CD4-positive, CD25-positive, alpha-beta regulatory T cell (primary cell): ENCODE measurements around the gene IGF1R. TPM values are rescaled to one million over a fixed set of nuclear protein-coding genes. Genes with fewer than 3 reads are reported as not detected.

ENCODE experiments used
- ATAC-seq, 2 donors: fragments of 150-1000 bp; cut with Tn5 transposase; one replicate each; pipeline ENCODE4 v1.10.0; 2021; ENCODE audit warnings: low read depth in 2 of 2, moderate number of reproducible peaks in 2 of 2, moderate library complexity in 1 of 2
- DNase-seq, 3 donors: peaks; one replicate each; pipeline versions ENCODE4 v3.0.0 to v3.0.0-alpha.2; 2012 to 2022; ENCODE audit warnings: mixed read lengths in 1 of 3
- H3K27ac ChIP-seq: one replicate; pipeline ENCODE4 v1.7.0; 2013; ENCODE audit warnings: mild to moderate bottlenecking, low read length; ENCODE audit not compliant: insufficient read depth, poor library complexity, severe bottlenecking
- H3K27me3 ChIP-seq: one replicate; pipeline ENCODE4 v1.7.0; 2013; ENCODE audit warnings: low read length; ENCODE audit not compliant: control insufficient read depth, insufficient read depth
- H3K36me3 ChIP-seq: one replicate; pipeline ENCODE4 v1.7.0; 2013; ENCODE audit warnings: mild to moderate bottlenecking, low read length, moderate library complexity; ENCODE audit not compliant: control insufficient read depth, insufficient read depth
- H3K4me1 ChIP-seq: 2 replicates; pipeline ENCODE4 v1.7.0; 2013; ENCODE audit warnings: mild to moderate bottlenecking, low read length; ENCODE audit not compliant: insufficient read depth, control insufficient read depth, poor library complexity, severe bottlenecking
- H3K4me3 ChIP-seq: one replicate; pipeline ENCODE4 v1.7.0; 2013; ENCODE audit warnings: low read depth, mild to moderate bottlenecking, low read length, moderate library complexity
- H3K9me3 ChIP-seq, 2 experiments: 1 replicate in 1 of 2; 2 replicates in 1 of 2; pipeline ENCODE4 v1.7.0; 2013; ENCODE audit warnings: low read length in 2 of 2, mild to moderate bottlenecking in 1 of 2, moderate library complexity in 1 of 2; ENCODE audit not compliant: control insufficient read depth in 2 of 2
- H3K27ac Mint-ChIP-seq, 3 donors: one replicate each; pipeline ENCODE4 v1.8.0; 2020 to 2022; ENCODE audit warnings: mild to moderate bottlenecking in 3 of 3, mixed read lengths in 3 of 3, moderate library complexity in 2 of 3
- H3K27me3 Mint-ChIP-seq: one replicate; pipeline ENCODE4 v1.8.0; 2022; ENCODE audit warnings: mild to moderate bottlenecking, mixed read lengths
- H3K36me3 Mint-ChIP-seq: one replicate; pipeline ENCODE4 v1.8.0; 2020; ENCODE audit warnings: mixed read lengths
- H3K4me1 Mint-ChIP-seq, 4 donors: one replicate each; pipeline ENCODE4 v1.8.0; 2020 to 2022; ENCODE audit warnings: mixed read lengths in 4 of 4, mild to moderate bottlenecking in 1 of 4
- H3K4me3 Mint-ChIP-seq, 4 donors: one replicate each; pipeline ENCODE4 v1.8.0; 2020 to 2022; ENCODE audit warnings: mild to moderate bottlenecking in 4 of 4, mixed read lengths in 4 of 4, moderate library complexity in 3 of 4
- H3K9me3 Mint-ChIP-seq, 7 donors: one replicate each; pipeline ENCODE4 v1.8.0; 2020 to 2022; ENCODE audit warnings: mixed read lengths in 7 of 7, mild to moderate bottlenecking in 3 of 7, moderate library complexity in 2 of 7
- polyA plus RNA-seq, 4 donors: library from polyadenylated mRNA; unstranded; fragments of 300-500 nt; fragmentation: Illumina TruSeq; gene quantifications; one replicate each; pipeline ENCODE4 v1.2.3, GENCODE V29; 2021
- total RNA-seq: library from RNA; stranded (reverse); gene quantifications from one replicate; pipeline ENCODE4 v1.2.3, GENCODE V29; 2022

The IGF1R gene
- total and polyA plus RNA-seq, 5 donors from 2014 or later, result 1.6 to 14.2 (median 3.6) TPM

DNA sequence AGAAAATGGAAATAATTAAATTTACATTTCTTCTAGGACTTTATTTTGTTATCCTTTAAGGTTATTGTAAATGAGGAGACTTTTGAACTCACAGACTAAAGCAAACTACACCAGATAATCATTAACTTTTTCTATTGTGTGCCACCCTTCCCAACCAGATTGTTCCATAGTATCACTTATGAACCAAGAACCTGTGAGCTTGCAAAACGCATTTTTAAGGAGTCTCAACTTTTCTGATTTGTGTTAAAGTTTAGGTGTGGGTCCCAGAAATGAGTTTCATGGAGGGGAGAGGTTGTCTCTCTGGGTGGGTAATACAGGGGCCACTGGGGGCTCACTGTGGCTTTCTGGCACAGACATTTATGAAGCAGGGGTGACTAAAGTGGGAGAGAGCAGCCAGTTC lies 75.7 kb downstream of the IGF1R start:
- Histone ChIP-seq H3K27ac (no peak overlapping the region), H3K9me3 (no peaks in the 10 kb centered on the region), H3K4me3 (no peak overlapping the region), H3K27me3 (no peaks in the 10 kb centered on the region), H3K36me3 (no peaks in the 10 kb centered on the region), H3K4me1 (no peaks in the 10 kb centered on the region)
- H3K9me3 Mint-ChIP-seq, result no peaks in the 10 kb centered on the region
- no peak for DNase-seq
- no peak for ATAC-seq
- H3K27ac Mint-ChIP-seq, result no peak overlapping the region
- H3K4me1 Mint-ChIP-seq, result peaks cover 0 to 84% (median 21%) of the 10 kb centered on the region in 4 donors
- no peak overlapping the region for H3K4me3 Mint-ChIP-seq
- H3K36me3 Mint-ChIP-seq, result peaks cover 6% of the 10 kb centered on the region
- H3K27me3 Mint-ChIP-seq, result no peaks in the 10 kb centered on the region

GRCh38 chr15:98724494-98724893 lies 76.2 kb downstream of the IGF1R start:
- Mint-ChIP-seq H3K27ac (peak overlapping the region in 1 of 3 donors; percentile 75), H3K36me3 (peaks cover 6% of the 10 kb centered on the region), H3K4me3 (no peak overlapping the region), H3K9me3 (no peaks in the 10 kb centered on the region), H3K27me3 (no peaks in the 10 kb centered on the region), H3K4me1 (peaks cover 0 to 84% (median 22%) of the 10 kb centered on the region in 4 donors)
- no peak overlapping the region for H3K27ac ChIP-seq
- no peaks in the 10 kb centered on the region for H3K4me1 ChIP-seq
- DNase-seq (no peak), ATAC-seq (no peak)
- no peaks in the 10 kb centered on the region for H3K36me3 ChIP-seq
- no peaks in the 10 kb centered on the region for H3K27me3 ChIP-seq
- H3K4me3 ChIP-seq, result no peak overlapping the region
- no peaks in the 10 kb centered on the region for H3K9me3 ChIP-seq

DNA sequence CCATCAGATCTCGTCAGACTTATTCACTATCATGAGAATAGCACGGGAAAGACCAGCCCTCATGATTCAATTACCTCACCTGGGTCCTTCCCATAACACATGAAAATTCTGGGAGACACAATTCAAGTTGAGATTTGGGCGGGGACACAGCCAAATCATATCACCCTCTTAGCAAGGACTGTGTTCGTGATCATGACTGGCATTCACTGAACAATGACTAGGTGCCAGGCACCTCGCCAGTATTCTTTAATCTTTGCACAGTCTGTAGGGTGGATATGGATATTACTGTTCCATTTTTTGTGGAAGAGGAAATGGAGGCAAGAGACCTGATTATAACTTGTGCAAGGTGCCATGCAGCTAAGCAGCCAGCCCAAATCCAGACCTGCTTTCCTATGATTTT lies 77.5 kb downstream of the IGF1R start:
- no peak for DNase-seq
- H3K4me3 ChIP-seq, result no peak overlapping the region
- Mint-ChIP-seq H3K4me1 (peaks cover 0 to 80% (median 20%) of the 10 kb centered on the region in 4 donors), H3K4me3 (peak overlapping the region in 1 of 4 donors; percentile 26), H3K27me3 (no peaks in the 10 kb centered on the region), H3K9me3 (no peaks in the 10 kb centered on the region), H3K27ac (peak overlapping the region in 2 of 3 donors; percentile 20 to 60), H3K36me3 (peaks cover 6% of the 10 kb centered on the region)
- ATAC-seq, result no peak
- H3K36me3 ChIP-seq, result no peaks in the 10 kb centered on the region
- no peak overlapping the region for H3K27ac ChIP-seq
- H3K9me3 ChIP-seq, result no peaks in the 10 kb centered on the region
- H3K4me1 ChIP-seq, result no peaks in the 10 kb centered on the region
- no peaks in the 10 kb centered on the region for H3K27me3 ChIP-seq

DNA sequence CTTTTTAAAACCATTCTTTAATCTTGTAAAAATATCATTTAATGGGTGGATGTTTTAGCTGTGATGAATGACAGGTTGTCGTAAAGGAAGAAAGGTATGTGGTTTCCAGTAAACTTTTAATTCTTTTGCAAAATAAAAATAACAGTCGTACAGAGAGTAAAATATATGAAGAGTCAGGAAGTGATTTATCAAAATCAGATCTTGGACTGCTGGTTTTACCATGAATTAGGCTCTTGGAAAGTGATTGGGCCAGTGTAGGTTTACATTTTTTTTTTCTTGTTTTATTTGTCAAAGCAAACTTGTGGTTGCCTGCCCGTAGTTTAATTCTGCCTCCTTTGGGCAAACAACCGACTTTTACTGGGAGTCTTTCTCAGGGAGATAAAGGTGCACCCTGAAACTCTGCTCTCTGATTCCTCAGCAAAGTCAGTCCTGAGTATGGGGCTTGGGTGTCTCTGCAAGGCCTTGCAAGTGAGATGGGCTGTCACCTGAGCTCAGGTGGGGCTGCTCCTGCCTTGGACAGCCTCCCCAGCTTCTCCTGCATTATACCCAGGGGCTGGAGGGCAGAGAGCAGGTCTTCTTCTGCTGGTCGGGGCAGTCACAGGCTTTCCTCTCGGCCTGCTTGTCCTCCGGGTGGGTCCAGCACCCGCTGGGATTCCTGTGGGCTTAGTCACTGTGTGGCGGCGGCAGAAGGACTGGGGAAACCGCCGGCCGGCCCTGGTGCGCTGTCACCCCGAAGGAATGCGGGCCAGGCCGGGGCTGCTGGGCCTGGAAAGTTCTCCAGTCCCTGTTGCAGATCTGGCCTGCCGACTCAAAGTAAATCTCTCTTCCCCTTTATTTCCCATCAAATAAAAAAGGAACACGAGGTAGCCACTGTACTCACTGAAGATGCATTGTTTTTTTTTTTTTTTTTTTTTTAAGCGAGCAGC lies 79.0 kb downstream of the IGF1R start:
- Mint-ChIP-seq H3K27me3 (no peaks in the 10 kb centered on the region), H3K36me3 (peaks cover 6% of the 10 kb centered on the region), H3K27ac (peak overlapping the region in 1 of 3 donors; percentile 34), H3K4me1 (peaks cover 0 to 64% (median 16%) of the 10 kb centered on the region in 4 donors), H3K4me3 (no peak overlapping the region), H3K9me3 (no peaks in the 10 kb centered on the region)
- no peaks in the 10 kb centered on the region for H3K27me3 ChIP-seq
- no peaks in the 10 kb centered on the region for H3K36me3 ChIP-seq
- no peak overlapping the region for H3K27ac ChIP-seq
- H3K9me3 ChIP-seq, result no peaks in the 10 kb centered on the region
- DNase-seq (no peak), ATAC-seq (no peak)
- no peak overlapping the region for H3K4me3 ChIP-seq
- H3K4me1 ChIP-seq, result no peaks in the 10 kb centered on the region

GRCh38 chr15:98728082-98728810 lies 79.9 kb downstream of the IGF1R start:
- Mint-ChIP-seq H3K27ac (peak overlapping the region in 1 of 3 donors; percentile 23), H3K4me1 (peaks cover 0 to 57% (median 16%) of the 10 kb centered on the region in 4 donors)

GRCh38 chr15:98728811-98729160 lies 80.4 kb downstream of the IGF1R start:
- no peak for ATAC-seq
- no peaks in the 10 kb centered on the region for H3K9me3 ChIP-seq

More at GRCh38 chr15:98728082-98728810, 79.9 kb downstream of the IGF1R start:
- Mint-ChIP-seq H3K4me3 (peak overlapping the region in 1 of 4 donors; percentile 31), H3K27me3 (no peaks in the 10 kb centered on the region), H3K36me3 (peaks cover 6% of the 10 kb centered on the region), H3K9me3 (no peaks in the 10 kb centered on the region)
- Histone ChIP-seq H3K27ac (no peak overlapping the region), H3K9me3 (no peaks in the 10 kb centered on the region), H3K4me3 (no peak overlapping the region), H3K27me3 (no peaks in the 10 kb centered on the region), H3K4me1 (no peaks in the 10 kb centered on the region), H3K36me3 (no peaks in the 10 kb centered on the region)
- ATAC-seq (no peak), DNase-seq (no peak)

GRCh38 chr15:98729446-98730042 lies 81.2 kb downstream of the IGF1R start:
- H3K27ac ChIP-seq, result no peak overlapping the region
- no peak overlapping the region for H3K4me3 ChIP-seq
- Mint-ChIP-seq H3K27ac (peak overlapping the region in 1 of 3 donors; percentile 65), H3K4me1 (peaks cover 3 to 46% (median 18%) of the 10 kb centered on the region in 4 donors), H3K4me3 (no peak overlapping the region), H3K9me3 (no peaks in the 10 kb centered on the region), H3K27me3 (no peaks in the 10 kb centered on the region), H3K36me3 (peaks cover 6% of the 10 kb centered on the region)
- ATAC-seq (no peak), DNase-seq (no peak)
- no peaks in the 10 kb centered on the region for H3K4me1 ChIP-seq
- H3K36me3 ChIP-seq, result no peaks in the 10 kb centered on the region
- no peaks in the 10 kb centered on the region for H3K9me3 ChIP-seq
- H3K27me3 ChIP-seq, result no peaks in the 10 kb centered on the region

More at GRCh38 chr15:98728811-98729160, 80.4 kb downstream of the IGF1R start:
- Mint-ChIP-seq H3K4me1 (peaks cover 1 to 52% (median 16%) of the 10 kb centered on the region in 4 donors), H3K27ac (no peak overlapping the region), H3K9me3 (no peaks in the 10 kb centered on the region), H3K27me3 (no peaks in the 10 kb centered on the region), H3K36me3 (peaks cover 6% of the 10 kb centered on the region), H3K4me3 (peak overlapping the region in 1 of 4 donors; percentile 31)
- no peak for DNase-seq
- Histone ChIP-seq H3K36me3 (no peaks in the 10 kb centered on the region), H3K4me1 (no peaks in the 10 kb centered on the region), H3K27me3 (no peaks in the 10 kb centered on the region), H3K27ac (no peak overlapping the region), H3K4me3 (no peak overlapping the region)
